Uterus (tissue), 4 donors: ENCODE data around the gene ABCC8. TPM values are rescaled to one million over a fixed set of nuclear protein-coding genes. Genes with fewer than 3 reads are reported as not detected.

ENCODE experiments used
- DNase-seq, 2 donors: peaks; one replicate each; pipeline ENCODE4 v3.0.0-alpha.2; 2019 to 2020
- H3K27ac ChIP-seq, 2 donors: fragments of 200-600 bp; sonication (generic); 1 replicate in 1 of 2; 2 replicates in 1 of 2; pipeline ENCODE4 v1.5.1; 2016 to 2018
- H3K27me3 ChIP-seq, 2 donors: fragments of 200-600 bp; sonication (generic); one replicate each; pipeline ENCODE4 v1.5.1; 2018 to 2019; ENCODE audit warnings: control low read depth in 1 of 2
- H3K36me3 ChIP-seq, 2 donors: fragments of 200-600 bp; sonication (generic); one replicate each; pipeline ENCODE4 v1.5.1; 2019; ENCODE audit warnings: control low read depth in 1 of 2
- H3K4me1 ChIP-seq, 2 donors: fragments of 200-600 bp; sonication (generic); one replicate each; pipeline ENCODE4 v1.5.1; 2018 to 2019; ENCODE audit warnings: control low read depth in 1 of 2
- H3K4me3 ChIP-seq, 2 donors: fragments of 200-600 bp; sonication (generic); 1 replicate in 1 of 2; 2 replicates in 1 of 2; pipeline ENCODE4 v1.5.1; 2018 to 2019; ENCODE audit warnings: mild to moderate bottlenecking in 1 of 2
- H3K9me3 ChIP-seq, 2 donors: fragments of 200-600 bp; sonication (generic); one replicate each; pipeline ENCODE4 v1.5.1; 2019; ENCODE audit warnings: control low read depth in 1 of 2
- POLR2A ChIP-seq, 2 donors: fragments of 450-650 bp; IDR thresholded peaks; one replicate each; pipeline ENCODE4 v1.6.1; 2016; ENCODE audit warnings: antibody characterized with exemption in 2 of 2, mild to moderate bottlenecking in 1 of 2, moderate library complexity in 1 of 2
- intact Hi-C: fragments of 100-400 bp; cut with DNase I; formaldehyde crosslinking; loops from one replicate; pipeline ENCODE4 v1.15.1; 2023; ENCODE audit warnings: low total_unique reads
- total RNA-seq, 4 donors: library from RNA; depleted of rRNA in 3 of 4; stranded (reverse); fragments of >200 nt in 3 of 4; gene quantifications; one replicate each; pipeline versions ENCODE4 v1.1.0 to v1.2.4, GENCODE V29; 2014 to 2023
- TF ChIP-seq, protein P1 (sequence below), 4 experiments: fragments of 200-600 bp in 2 of 4; fragments of 450-650 bp in 2 of 4; sonication (generic) in 2 of 4; IDR thresholded peaks; one replicate each; pipeline ENCODE4 v1.5.1; 2016 to 2019; ENCODE audit warnings: antibody characterized with exemption in 4 of 4, mild to moderate bottlenecking in 2 of 4, moderate library complexity in 1 of 4
- donor health status: DM: yes; HTN: yes; CAD: no.

Gene ABCC8
- total RNA-seq, 4 donors from 2014 or later, result under 0.01 to 5.5 (median 1.9) TPM; not detected in 1

DNA sequence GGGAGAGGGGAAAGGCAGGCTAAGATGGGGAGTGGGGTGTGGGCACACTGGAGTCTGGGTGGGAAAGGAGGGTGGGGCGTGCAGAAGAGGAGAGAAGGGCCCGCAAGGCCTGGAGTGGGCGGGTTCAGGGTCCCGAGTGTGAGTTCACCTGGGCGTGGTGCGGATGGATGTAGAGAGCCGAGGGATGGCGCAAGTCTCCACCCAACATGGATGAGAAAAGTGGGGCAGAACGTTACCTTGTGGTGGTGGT, 364 bp upstream of the ABCC8 start:
- Histone ChIP-seq H3K36me3 (no peaks in the 10 kb centered on the region), H3K4me1 (peaks cover 0 to 5% of the 10 kb centered on the region in 2 donors), H3K27ac (no peak overlapping the region), H3K9me3 (no peaks in the 10 kb centered on the region), H3K4me3 (no peak overlapping the region), H3K27me3 (peaks cover 0 to 10% of the 10 kb centered on the region in 2 donors)
- DNase-seq, result no peak
- TF ChIP-seq, protein P1, sequence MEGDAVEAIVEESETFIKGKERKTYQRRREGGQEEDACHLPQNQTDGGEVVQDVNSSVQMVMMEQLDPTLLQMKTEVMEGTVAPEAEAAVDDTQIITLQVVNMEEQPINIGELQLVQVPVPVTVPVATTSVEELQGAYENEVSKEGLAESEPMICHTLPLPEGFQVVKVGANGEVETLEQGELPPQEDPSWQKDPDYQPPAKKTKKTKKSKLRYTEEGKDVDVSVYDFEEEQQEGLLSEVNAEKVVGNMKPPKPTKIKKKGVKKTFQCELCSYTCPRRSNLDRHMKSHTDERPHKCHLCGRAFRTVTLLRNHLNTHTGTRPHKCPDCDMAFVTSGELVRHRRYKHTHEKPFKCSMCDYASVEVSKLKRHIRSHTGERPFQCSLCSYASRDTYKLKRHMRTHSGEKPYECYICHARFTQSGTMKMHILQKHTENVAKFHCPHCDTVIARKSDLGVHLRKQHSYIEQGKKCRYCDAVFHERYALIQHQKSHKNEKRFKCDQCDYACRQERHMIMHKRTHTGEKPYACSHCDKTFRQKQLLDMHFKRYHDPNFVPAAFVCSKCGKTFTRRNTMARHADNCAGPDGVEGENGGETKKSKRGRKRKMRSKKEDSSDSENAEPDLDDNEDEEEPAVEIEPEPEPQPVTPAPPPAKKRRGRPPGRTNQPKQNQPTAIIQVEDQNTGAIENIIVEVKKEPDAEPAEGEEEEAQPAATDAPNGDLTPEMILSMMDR (IDR thresholded peaks at IDR 0.05), result no peak
- no peak for TF ChIP-seq POLR2A (IDR thresholded peaks at IDR 0.05)
- intact Hi-C loops, result no loop called here

DNA sequence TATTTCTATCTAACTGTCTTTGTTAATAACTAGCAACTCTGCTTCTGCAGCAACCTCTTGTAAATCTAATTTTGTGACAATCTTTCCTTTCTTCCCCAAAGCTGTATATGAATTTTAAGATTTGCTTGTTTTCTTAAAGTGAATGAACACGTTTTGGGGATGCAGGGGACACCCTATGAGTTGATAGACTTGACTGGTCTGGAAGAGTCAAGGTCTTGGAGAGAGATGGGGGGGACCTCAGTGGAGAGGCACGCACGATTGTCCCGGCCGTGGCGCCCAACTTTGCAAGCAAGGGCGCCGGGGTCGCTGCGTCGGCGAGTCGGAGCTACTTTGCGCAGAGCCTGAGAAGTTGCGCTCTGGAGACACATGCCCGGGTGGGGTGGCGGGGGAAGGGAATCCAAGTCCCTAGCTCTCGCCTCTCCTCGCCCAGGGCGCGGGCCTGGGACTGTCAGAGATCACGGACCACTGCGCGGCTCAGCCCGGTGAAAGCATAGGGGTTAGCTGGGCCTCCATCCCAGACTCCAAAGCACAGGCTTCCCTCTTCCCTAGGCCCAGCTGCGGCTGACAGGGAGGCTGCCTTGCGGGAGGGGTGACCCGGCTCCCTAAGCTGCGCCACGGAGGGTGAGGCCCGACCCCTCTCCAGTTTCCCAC, 854 bp downstream of the ABCC8 start:
- H3K9me3 ChIP-seq, result no peaks in the 10 kb centered on the region
- TF ChIP-seq POLR2A (IDR thresholded peaks at IDR 0.05), result no peak
- TF ChIP-seq, protein P1 (IDR thresholded peaks at IDR 0.05), result no peak
- no peak overlapping the region for H3K27ac ChIP-seq
- H3K4me3 ChIP-seq, result no peak overlapping the region
- no peaks in the 10 kb centered on the region for H3K36me3 ChIP-seq
- H3K27me3 ChIP-seq, result peaks cover 0 to 10% of the 10 kb centered on the region in 2 donors
- intact Hi-C loops, result no loop called here
- no peak for DNase-seq
- peaks cover 0 to 5% of the 10 kb centered on the region in 2 donors for H3K4me1 ChIP-seq

- Histone ChIP-seq H3K9me3 (no peaks in the 10 kb centered on the region), H3K36me3 (no peaks in the 10 kb centered on the region), H3K27me3 (peaks cover 0 to 6% of the 10 kb centered on the region in 2 donors), H3K4me3 (no peak overlapping the region), H3K4me1 (peaks cover 0 to 5% of the 10 kb centered on the region in 2 donors), H3K27ac (no peak overlapping the region)
- DNase-seq, result no peak
- TF ChIP-seq, protein P1 (IDR thresholded peaks at IDR 0.05), result no peak
- no peak for TF ChIP-seq POLR2A (IDR thresholded peaks at IDR 0.05)
- intact Hi-C loops, result no loop called here
Measured at GRCh38 chr11:17473071-17473744, 3.4 kb downstream of the ABCC8 start.

DNA sequence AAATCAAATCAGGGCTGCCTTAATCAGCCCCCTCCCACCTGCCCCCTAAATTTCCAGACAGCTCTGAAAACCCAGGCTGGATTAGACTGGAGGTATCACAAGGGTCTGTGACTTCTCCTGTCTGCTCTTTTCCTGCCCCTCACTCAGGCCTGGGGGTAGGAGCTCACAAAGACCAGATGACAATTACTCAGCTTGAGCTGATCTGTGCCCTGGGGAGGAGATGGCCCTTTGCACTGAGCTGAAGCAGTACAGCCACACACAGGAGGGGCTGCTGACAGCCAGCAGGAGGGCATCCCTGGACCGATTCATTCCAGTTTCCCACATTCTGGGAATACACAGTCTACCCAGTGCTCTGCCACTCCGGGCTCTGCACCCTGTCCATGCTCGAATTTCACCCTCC, 4.2 kb downstream of the ABCC8 start:
- Histone ChIP-seq H3K36me3 (no peaks in the 10 kb centered on the region), H3K27me3 (peaks cover 0 to 6% of the 10 kb centered on the region in 2 donors), H3K9me3 (no peaks in the 10 kb centered on the region), H3K27ac (no peak overlapping the region), H3K4me3 (no peak overlapping the region), H3K4me1 (peaks cover 0 to 5% of the 10 kb centered on the region in 2 donors)
- TF ChIP-seq POLR2A (IDR thresholded peaks at IDR 0.05), result no peak
- TF ChIP-seq, protein P1 (IDR thresholded peaks at IDR 0.05), result no peak
- intact Hi-C loops, result no loop called here
- DNase-seq, result no peak

DNA sequence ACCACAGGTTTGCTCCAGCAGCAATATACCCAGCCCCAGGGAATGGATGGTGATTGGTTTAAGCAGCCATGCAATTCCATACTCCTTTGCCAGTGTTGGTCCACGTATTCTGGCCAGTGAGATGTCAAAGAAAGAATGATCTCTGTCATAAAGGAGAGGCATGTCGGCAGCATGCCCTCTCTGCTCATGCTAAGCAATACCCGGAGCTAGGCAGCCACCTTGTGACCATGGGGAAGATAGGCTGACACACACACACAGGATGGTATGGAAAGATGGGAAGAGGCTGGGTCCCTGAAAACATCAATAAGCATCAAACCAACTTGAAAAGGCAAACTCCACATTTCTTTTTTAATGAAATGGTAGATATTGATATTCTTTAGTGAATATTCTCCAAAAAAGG, 5.1 kb downstream of the ABCC8 start:
- intact Hi-C loops, result no loop called here
- Histone ChIP-seq H3K9me3 (no peaks in the 10 kb centered on the region), H3K4me3 (no peak overlapping the region), H3K27ac (no peak overlapping the region), H3K4me1 (peaks cover 0 to 2% of the 10 kb centered on the region in 2 donors), H3K36me3 (no peaks in the 10 kb centered on the region), H3K27me3 (peaks cover 0 to 6% of the 10 kb centered on the region in 2 donors)
- TF ChIP-seq POLR2A (IDR thresholded peaks at IDR 0.05), result no peak
- TF ChIP-seq, protein P1 (IDR thresholded peaks at IDR 0.05), result no peak
- no peak for DNase-seq
